Gastrocnemius medialis (tissue), 4 donors: Measurements from ENCODE around the gene ARSK.

Experiments
- POLR2A ChIP-seq, 2 donors: fragments of 450-650 bp; IDR thresholded peaks; one replicate each; pipeline ENCODE4 v1.6.1; 2017; ENCODE audit warnings: antibody characterized with exemption in 2 of 2, mild to moderate bottlenecking in 2 of 2, moderate library complexity in 2 of 2
- TF ChIP-seq, protein P1 (sequence below), 5 experiments: fragments of 450-650 bp in 3 of 5; fragments of 200-600 bp in 2 of 5; sonication (generic) in 2 of 5; IDR thresholded peaks in 4 of 5; conservative IDR thresholded peaks in 1 of 5; 1 replicate in 4 of 5; 2 replicates in 1 of 5; pipeline ENCODE4 v1.5.1; 2016 to 2019; ENCODE audit warnings: antibody characterized with exemption in 5 of 5, mild to moderate bottlenecking in 3 of 5, moderate library complexity in 3 of 5

DNA sequence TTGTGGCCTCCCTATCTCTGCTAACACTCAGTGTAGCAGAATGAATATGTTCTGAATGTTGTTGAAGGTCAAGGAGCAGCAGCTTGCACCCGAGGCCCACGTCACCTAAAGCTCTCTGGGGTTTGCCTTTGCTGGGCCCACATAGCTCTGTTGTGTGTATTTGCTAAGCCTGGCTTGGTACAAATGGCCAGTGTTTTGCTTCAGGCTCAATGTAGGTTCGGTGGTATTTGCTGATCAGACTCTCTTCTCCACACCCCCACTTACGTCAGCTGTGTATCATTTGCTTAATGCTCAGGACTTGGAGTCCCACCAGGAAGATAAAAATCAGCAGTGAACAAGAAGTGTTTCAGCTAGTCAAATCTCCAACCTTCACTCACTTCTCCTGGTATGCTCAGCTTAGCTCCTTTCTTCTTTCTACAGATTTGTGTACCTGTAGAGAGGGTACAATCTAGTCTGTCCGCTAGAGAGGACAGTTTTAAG lies 86.9 kb downstream of the ARSK start:
- TF ChIP-seq, protein P1, sequence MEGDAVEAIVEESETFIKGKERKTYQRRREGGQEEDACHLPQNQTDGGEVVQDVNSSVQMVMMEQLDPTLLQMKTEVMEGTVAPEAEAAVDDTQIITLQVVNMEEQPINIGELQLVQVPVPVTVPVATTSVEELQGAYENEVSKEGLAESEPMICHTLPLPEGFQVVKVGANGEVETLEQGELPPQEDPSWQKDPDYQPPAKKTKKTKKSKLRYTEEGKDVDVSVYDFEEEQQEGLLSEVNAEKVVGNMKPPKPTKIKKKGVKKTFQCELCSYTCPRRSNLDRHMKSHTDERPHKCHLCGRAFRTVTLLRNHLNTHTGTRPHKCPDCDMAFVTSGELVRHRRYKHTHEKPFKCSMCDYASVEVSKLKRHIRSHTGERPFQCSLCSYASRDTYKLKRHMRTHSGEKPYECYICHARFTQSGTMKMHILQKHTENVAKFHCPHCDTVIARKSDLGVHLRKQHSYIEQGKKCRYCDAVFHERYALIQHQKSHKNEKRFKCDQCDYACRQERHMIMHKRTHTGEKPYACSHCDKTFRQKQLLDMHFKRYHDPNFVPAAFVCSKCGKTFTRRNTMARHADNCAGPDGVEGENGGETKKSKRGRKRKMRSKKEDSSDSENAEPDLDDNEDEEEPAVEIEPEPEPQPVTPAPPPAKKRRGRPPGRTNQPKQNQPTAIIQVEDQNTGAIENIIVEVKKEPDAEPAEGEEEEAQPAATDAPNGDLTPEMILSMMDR (IDR thresholded peaks at IDR 0.05 in 4 of 5, conservative IDR thresholded peaks at IDR 0.05 in 1 of 5) = no peak
- TF ChIP-seq POLR2A (IDR thresholded peaks at IDR 0.05) = peak in 1 of 2 donors; percentile 49
